Measurements from ENCODE around the gene APAF1. TPM values are rescaled to one million over a fixed set of nuclear protein-coding genes. Genes with fewer than 3 reads are reported as not detected.

APAF1 gene
- total and polyA plus RNA-seq, 9 of the 15 experiments (the other 6 are each of a cell fraction or from before 2014, with no cell fraction given), result 5.1 to 15.7 (median 9.9) TPM

GRCh38 chr12:98738539-98738938, 93.4 kb downstream of the APAF1 start:
- no peaks in the 10 kb centered on the region for H4K20me1 ChIP-seq (replicated peaks; ENCODE audit: control insufficient read depth, insufficient read depth, low read length)
- no TSS peak for BruUV-seq (replicated peaks)
- H3K4me1 ChIP-seq (replicated peaks in 1 of 2; ENCODE audit: control insufficient read depth in 2 of 2, insufficient read depth in 2 of 2, low read length in 2 of 2), result peaks cover 2 to 8% of the 10 kb centered on the region in 2 experiments; a peak in 3 of 5 replicates
- WGBS (ENCODE audit: insufficient coverage, low coverage, missing lambda C conversion rate), result 15% methylated on average over 2 of the region's 2 CpGs
- no peak for TF ChIP-seq PML (IDR thresholded peaks at IDR 0.05; ENCODE audit: low read length)
- TF ChIP-seq SETDB1 (IDR thresholded peaks at IDR 0.05; ENCODE audit: low read length), result no peak
- no peak for TF ChIP-seq SAFB (IDR thresholded peaks at IDR 0.05; ENCODE audit: borderline replicate concordance, low read depth, low read length)
- TF ChIP-seq FOXM1 (IDR thresholded peaks at IDR 0.05; ENCODE audit: low read depth), result no peak
- no peak for TF ChIP-seq FOXM1 (CRISPR knock-in tag; IDR thresholded peaks at IDR 0.05; ENCODE audit: low read depth)
- no peak for TF ChIP-seq CGGBP1 (CRISPR knock-in tag; IDR thresholded peaks at IDR 0.05)
- TF ChIP-seq EHMT2 (IDR thresholded peaks at IDR 0.05), result no peak
- TF ChIP-seq MNT (conservative IDR thresholded peaks at IDR 0.05), result no peak
- peak; percentile 42 for TF ChIP-seq CBFA2T3 (IDR thresholded peaks at IDR 0.05)
- peak; percentile 60 for TF ChIP-seq PKNOX1 (IDR thresholded peaks at IDR 0.05)
- TF ChIP-seq TCF3 (CRISPR knock-in tag; IDR thresholded peaks at IDR 0.05), result 0 out of 2 replicates have a peak, but pooled peaks have one; percentile 19
- H3K9ac ChIP-seq (ENCODE audit: insufficient read depth in 1 of 2, low read depth in 2 of 2, low read length in 2 of 2), result no peak overlapping the region
- ChIA-PET POLR2A (interaction anchor here (0.5 to 1.5 kb wide), 4 partner anchors 14 to 141 kb away, joined by 3 to 5 read pairs (median 3); no protein-coding TSS in a partner anchor), CTCF (ENCODE audit: low intra/inter-chr PET ratio) (no interaction called here)
- peaks cover 7 to 28% of the 10 kb centered on the region in 2 experiments; a peak in 3 of 5 replicates for H3K27me3 ChIP-seq (ENCODE audit: control insufficient read depth in 2 of 2, insufficient read depth in 2 of 2, low read length in 2 of 2)
- H2AFZ ChIP-seq (ENCODE audit: low read depth, low read length), result no peak overlapping the region
- H3K27ac ChIP-seq (ENCODE audit: extremely low read depth, low read depth, low read length), result no peak overlapping the region
- no peak overlapping the region for H3K4me3 ChIP-seq
- H3K4me2 ChIP-seq (ENCODE audit: insufficient read depth, low read length), result no peak overlapping the region
- DNase-seq (ENCODE audit: extremely low read depth in 1 of 4, low spot score in 3 of 4), result no peak
- ATAC-seq, result no peak; the same call in 2 of the 3 replicates
- FAIRE-seq, result no peak
- H3K9me1 ChIP-seq (ENCODE audit: control insufficient read depth, insufficient read depth, low read length), result no peaks in the 10 kb centered on the region
- H3K79me2 ChIP-seq (ENCODE audit: control insufficient read depth, insufficient read depth, low read length), result no peaks in the 10 kb centered on the region
- intact Hi-C loops (cut with micrococcal nuclease), result no loop called here
- in situ Hi-C loops (cut with MboI), result no loop called here
- no peaks in the 10 kb centered on the region for H3K36me3 ChIP-seq (ENCODE audit: control insufficient read depth, insufficient read depth, low read length)
- no peaks in the 10 kb centered on the region for H3K9me3 ChIP-seq (replicated peaks; ENCODE audit: control insufficient read depth, insufficient read depth, low read depth, low read length)

Measured in K562 (cell line).